GM12801 (cell line): ENCODE measurements around the gene SIRT2.

ENCODE experiments used
- TF ChIP-seq, protein P1 (sequence below): IDR thresholded peaks from one replicate; pipeline ENCODE4 v1.5.1; 2011; ENCODE audit warnings: control low read depth; ENCODE audit not compliant: insufficient read length; ENCODE audit errors: extremely low read depth

SIRT2 gene

GRCh38 chr19:38838986-38839761, 60.2 kb downstream of the SIRT2 start:
- TF ChIP-seq, protein P1, sequence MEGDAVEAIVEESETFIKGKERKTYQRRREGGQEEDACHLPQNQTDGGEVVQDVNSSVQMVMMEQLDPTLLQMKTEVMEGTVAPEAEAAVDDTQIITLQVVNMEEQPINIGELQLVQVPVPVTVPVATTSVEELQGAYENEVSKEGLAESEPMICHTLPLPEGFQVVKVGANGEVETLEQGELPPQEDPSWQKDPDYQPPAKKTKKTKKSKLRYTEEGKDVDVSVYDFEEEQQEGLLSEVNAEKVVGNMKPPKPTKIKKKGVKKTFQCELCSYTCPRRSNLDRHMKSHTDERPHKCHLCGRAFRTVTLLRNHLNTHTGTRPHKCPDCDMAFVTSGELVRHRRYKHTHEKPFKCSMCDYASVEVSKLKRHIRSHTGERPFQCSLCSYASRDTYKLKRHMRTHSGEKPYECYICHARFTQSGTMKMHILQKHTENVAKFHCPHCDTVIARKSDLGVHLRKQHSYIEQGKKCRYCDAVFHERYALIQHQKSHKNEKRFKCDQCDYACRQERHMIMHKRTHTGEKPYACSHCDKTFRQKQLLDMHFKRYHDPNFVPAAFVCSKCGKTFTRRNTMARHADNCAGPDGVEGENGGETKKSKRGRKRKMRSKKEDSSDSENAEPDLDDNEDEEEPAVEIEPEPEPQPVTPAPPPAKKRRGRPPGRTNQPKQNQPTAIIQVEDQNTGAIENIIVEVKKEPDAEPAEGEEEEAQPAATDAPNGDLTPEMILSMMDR: no peak

GRCh38 chr19:38838208-38838985, 61.0 kb downstream of the SIRT2 start:
- TF ChIP-seq, protein P1: no peak

- TF ChIP-seq, protein P1: no peak
Measured at GRCh38 chr19:38837656-38838121, 61.7 kb downstream of the SIRT2 start.

- TF ChIP-seq, protein P1: no peak
Measured at GRCh38 chr19:38836983-38837626, 62.3 kb downstream of the SIRT2 start.

DNA sequence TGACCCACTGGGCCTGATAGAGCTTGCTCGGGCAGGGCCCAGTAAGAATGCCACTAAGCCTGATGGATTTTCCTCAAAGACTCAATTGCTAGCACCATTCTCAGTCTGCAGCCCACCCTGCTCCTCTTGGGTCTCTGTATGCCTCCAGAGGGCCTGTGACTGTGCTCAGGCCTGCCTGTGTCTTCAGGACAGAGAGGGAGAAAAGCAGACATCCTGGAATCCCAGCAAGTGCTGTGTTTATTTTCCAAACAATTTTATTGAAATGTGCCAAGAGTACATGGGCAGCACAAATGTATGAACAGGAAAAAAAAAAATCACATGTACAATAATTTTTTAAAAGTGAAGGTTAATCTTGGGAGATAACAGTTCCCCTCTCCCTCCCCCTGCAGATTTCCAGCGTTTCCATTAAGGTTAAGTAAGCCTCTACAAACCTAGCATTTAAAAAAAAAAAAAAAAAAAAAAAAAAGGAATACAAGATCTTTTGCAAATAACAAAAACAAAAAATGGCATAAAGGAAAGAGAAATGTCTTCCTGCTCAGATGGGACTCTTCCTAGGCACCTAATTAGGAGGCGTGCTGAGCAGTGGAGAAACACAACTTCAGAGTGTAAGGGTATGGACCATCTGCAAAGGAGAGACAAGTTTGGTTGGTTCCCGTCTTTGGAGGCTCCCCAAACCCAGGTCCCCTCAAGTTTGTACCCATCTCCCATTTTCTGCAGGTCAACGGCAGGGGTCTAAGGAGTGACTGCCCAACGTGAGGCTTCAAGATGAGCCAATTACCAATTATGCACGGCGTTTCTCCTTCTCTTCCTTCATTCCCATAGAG, 63.0 kb downstream of the SIRT2 start:
- TF ChIP-seq, protein P1: no peak

GRCh38 chr19:38834590-38834989, 64.8 kb downstream of the SIRT2 start:
- TF ChIP-seq, protein P1: no peak
